HG02610 (cell line): Measurements from ENCODE around the gene PHETA1.
"Not testable (repeated sequence)": the region's sequence is repeated elsewhere in the genome, so short reads cannot be mapped to it uniquely, and the experiment has no call there.

Experiments used
- ATAC-seq: cut with Tn5 transposase; IDR thresholded peaks from one replicate; pipeline ENCODE4 v1.9.1; 2021; ENCODE audit warnings: mild to moderate bottlenecking, moderate library complexity; ENCODE audit not compliant: unreplicated experiment

PHETA1 gene

DNA sequence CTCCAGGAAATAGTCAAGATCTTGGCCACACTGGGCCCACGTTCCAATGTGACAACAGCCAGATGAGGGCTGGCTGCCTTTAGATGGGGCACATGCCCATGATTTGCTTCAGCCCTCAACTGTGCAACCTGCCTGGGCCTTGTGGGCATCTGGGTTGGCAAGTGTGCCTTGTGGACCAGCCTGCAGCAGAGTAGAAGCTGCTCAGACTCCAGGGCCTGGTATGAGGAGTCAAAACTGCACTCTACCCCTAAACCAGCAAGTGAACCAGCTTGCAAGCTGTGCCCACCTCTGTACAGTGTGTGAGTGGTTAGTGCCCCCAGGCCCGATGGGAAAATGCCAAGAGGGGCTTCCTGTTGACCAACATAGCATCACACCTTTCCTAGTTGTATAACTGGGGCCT lies 17.9 kb downstream of the PHETA1 start:
- ATAC-seq = no peak

DNA sequence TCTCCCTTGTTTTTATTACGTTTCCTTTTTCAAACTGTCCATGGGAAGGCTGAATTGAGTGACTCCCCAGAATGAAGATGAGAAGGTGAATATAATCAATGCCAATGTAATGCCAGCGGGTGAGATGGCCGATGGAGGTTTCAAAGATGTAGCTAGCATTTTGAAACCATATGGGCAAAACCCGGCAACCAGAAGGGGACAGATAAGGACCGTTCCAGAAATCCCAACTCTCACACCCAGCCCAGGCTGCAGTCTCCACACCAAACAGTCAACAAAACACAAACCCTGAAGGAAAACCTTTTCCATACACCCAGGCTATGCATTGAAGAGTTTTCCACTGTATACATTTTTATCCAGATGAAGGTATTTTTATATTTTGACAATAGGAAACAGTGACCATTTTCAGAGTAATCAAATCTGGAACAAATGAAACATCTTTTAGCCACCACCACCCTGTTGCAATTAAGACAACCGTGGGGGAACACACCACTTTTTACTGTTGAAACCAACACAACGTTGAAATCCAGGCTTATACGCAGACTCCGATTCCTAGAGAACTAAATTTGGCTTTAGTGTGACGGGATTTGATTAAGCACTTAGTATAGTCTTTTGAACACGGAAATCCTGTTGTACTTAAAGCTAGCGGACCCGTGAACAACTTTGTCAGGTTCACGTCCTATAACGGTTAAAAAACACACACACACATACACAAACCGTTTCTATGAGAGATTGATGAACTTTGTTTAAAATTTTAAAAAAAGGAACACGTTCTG lies 19.0 kb downstream of the PHETA1 start:
- ATAC-seq = no peak

DNA sequence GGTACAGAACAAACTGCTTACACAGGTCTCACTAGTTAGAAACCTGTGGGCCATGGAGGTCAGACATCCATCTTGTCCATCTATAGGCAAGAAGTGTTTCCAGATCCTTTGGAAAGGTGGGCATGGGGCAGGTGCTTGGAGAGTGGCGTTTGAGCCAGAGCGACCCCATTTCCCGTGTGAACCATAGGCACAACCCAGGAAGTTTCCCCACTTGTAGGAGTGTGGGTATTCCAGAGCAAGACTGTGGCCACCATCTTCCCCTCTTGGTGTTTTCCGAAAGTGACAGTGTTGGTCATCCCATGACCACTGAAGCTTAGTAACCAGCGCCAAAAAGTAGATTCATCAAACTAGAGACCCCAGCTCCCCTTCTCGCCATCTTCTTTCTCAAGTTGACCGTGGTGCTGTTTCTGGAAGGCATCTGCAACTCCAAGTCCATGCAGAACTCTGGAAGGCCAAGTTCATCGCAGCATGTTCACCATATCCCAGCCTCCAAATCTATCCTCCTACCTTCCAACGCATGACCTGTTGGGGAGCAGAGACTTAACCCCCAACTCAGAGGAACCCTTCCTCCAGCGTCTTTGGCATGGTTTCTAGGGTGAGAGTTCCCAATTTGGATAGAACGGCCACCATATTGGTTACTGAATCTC lies 19.7 kb downstream of the PHETA1 start:
- no peak for ATAC-seq

DNA sequence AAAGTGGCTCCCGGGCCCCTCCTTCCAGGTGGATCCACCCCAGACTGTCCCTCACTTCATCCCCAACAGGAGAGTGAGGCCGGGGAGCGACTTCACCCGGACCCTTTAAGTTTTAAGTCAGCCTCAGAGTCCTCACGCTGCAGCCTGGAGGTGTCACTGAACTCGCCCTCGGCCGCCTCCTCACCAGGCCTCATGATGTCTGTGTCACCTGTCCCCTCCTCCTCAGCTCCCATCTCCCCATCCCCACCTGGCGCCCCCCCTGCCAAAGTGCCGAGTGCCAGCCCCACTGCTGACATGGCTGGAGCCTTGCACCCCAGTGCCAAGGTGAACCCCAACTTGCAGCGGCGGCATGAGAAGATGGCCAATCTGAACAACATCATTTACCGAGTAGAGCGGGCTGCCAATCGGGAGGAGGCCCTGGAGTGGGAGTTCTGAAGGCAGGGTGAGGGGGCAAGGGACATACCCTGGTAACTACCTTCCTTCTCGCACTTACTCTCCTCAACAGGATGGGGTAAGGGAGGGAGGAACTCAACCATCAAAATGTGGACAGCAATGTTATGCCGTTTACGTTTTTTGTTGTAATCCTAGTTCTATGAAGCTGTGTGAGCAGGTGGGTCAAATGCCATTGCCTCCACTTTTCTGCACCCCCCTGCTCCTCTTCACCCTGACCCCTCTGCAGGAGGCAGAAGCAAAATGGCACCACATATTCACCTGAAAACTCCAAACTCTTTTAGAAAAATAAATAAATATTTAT lies 20.8 kb downstream of the PHETA1 start:
- ATAC-seq = no peak

DNA sequence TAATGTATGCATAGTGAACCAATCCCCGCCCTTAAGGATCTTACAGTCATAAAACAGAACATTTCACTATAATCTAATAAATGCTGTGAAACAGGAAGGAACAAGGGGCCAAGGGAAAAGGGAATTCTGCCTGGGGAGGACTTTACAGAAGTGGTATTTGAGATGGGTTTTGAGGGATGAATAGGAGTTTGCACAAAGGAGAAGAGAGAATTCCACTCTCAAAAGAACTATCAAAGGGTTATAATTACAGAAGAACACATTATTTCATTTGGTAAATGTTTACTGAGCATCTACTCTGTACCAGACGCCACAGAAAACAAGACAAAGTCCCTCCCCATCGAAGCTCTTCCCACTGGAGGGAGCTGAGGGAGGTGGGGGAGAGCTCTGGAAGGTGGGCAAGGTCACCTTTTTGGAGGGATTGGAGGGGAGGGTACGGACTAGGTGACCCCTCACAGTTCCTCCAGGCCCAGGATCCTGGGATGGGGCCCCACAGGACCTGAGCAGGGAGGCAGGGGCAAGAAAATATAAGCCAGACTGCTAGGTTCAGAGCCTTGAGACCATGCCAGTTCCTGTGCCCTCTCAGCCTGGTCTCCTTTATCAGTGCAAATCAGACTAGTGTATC lies 24.5 kb downstream of the PHETA1 start:
- ATAC-seq = no peak

DNA sequence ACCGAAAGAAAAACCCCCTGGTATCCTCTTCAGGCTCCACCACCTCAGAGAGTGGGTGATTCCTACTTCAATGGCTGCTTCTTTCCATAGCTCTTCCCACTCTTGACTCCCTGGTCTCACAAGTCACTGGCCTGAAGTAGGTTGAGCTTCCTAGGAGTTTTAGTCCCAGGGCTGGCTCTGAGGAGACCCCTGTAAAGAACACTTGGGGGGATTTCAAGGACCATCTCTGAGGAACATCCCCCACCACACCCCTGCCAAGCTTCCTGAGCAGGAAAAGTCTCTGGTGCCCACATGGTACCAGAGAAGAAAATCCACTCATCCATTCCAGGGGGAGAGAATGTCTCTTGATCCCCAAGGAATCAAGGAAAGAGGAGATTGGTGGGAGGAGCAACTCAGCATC lies 25.7 kb downstream of the PHETA1 start:
- no peak for ATAC-seq

DNA sequence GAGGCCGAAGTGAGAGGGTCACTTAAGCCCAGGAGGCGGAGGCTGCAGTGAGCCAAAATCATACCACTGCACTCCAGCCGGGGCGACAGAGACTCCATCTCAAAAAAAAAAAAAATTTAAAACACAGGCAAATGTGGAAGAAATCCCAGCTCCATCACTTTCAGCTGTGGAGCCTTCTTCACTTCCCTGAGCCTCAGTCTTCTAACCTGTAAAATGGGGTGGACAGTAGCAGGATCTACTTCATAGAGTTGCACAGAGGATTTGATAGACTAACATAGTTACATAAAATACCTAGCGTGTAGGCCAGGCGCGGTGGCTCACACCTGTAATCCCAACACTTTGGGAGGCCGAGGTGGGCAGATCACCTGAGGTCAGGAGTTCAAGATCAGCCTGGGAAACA lies 26.5 kb downstream of the PHETA1 start:
- no peak for ATAC-seq

DNA sequence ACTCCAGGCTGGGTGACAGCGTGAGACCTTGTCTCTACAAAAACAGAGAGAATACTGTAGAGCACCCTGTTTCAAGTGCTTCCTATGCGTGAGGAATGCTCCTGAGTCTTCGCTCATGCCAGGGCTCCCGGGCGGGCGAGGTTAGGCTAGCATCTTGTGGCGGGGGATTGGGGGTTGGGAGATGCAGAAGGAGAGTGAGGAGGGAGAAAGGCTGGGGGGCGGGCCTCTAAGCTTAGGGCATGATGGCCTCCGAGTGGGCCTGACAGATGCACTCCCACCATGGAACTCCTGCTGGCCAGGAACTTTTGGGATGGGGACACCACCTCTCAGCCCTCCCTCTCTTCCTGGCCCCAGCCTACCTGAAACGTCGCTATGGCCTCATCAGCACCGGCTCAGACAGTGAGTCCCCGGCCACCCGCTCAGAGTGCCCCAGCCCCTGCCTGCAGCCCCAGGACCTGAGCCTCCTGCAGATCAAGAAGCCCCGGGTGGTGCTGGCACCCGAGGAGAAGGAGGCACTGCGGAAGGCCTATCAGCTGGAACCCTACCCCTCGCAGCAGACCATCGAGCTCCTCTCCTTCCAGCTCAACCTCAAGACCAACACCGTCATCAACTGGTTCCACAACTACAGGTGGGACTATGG lies 27.3 kb downstream of the PHETA1 start:
- no peak for ATAC-seq

GRCh38 chr12:111340680-111341079 lies 28.2 kb downstream of the PHETA1 start:
- ATAC-seq = not testable (repeated sequence)

DNA sequence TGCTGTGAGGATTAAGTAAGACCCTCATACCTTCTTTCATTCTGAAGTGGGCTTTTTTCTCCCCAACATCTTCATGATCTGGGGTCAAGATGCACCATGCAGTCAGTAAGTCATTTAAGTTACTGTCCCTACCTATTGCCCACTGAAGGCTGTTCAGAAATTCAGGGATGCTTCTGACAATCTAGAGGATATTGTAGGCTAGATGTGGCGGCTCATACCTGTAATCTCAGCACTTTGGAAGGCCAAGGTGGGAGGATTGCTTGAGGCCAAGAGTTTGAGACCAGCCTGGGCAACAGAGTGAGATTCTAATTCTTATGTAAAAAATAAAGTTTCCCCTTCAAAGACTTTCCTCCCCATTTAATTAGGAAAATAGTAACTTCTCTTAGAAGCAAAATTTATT lies 28.7 kb downstream of the PHETA1 start:
- no peak for ATAC-seq

GRCh38 chr12:111339321-111339938 lies 29.5 kb downstream of the PHETA1 start:
- no peak for ATAC-seq

GRCh38 chr12:111338096-111338495 lies 30.8 kb downstream of the PHETA1 start:
- ATAC-seq = no peak

DNA sequence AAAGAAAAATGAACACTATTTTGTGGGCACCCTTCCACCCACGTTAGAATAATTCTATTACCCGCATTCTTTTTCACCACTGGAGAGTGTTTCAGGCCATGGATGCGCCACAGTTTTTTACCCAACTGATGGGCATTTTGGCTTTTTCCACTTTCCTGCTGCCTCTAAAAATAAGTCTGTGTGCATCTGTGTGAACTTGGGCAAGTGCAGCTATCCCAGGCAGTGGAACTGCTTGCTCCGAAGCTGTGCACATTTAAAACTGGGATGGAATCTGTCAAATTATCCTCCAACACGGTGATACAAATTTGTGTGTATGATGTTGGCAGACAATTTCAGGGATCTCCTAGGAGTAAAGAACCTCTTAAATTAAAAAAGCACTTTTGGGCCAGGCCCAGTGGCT lies 31.5 kb downstream of the PHETA1 start:
- ATAC-seq = no peak

GRCh38 chr12:111336411-111336810 lies 32.5 kb downstream of the PHETA1 start:
- ATAC-seq = not testable (repeated sequence)

GRCh38 chr12:111335811-111336210 lies 33.1 kb downstream of the PHETA1 start:
- no peak for ATAC-seq

GRCh38 chr12:111335301-111335700 lies 33.6 kb downstream of the PHETA1 start:
- not testable (repeated sequence) for ATAC-seq

DNA sequence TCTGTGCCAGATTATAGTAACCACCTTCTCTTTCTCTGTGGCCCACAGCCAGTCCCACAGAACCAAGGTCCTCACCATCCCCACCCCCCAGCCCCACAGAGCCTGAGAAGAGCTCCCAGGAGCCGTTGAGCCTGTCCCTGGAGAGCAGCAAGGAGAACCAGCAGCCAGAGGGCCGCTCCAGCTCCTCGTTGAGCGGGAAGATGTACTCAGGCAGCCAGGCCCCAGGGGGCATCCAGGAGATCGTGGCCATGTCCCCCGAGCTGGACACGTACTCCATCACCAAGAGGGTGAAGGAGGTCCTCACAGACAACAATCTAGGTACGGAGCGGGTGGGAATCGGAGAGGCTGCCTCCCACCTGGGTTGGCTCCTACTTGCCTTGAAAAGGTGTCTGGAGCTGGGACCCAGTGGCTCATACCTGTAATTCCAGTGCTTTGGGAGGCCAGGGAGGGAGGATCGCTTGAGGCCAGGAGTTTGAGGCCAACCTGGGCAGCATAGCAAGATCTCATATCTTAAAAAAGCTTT lies 34.4 kb downstream of the PHETA1 start:
- no peak for ATAC-seq

- no peak for ATAC-seq
Measured at GRCh38 chr12:111330800-111331752, 37.8 kb downstream of the PHETA1 start.

GRCh38 chr12:111328138-111328537 lies 40.8 kb downstream of the PHETA1 start:
- no peak for ATAC-seq
